GM15510 (cell line): Measurements from ENCODE around the gene OXNAD1.

Experiments used
- POLR2A ChIP-seq: IDR thresholded peaks from 3 replicates; pipeline ENCODE4 v1.6.1; 2011; ENCODE audit warnings: borderline replicate concordance; ENCODE audit not compliant: insufficient read length; ENCODE audit errors: extremely low read depth

The OXNAD1 gene

GRCh38 chr3:16240229-16241023 lies 24.6 kb upstream of the OXNAD1 start:
- TF ChIP-seq POLR2A = no peak

- no peak for TF ChIP-seq POLR2A
These were observed 23.8 kb upstream of the OXNAD1 start for GRCh38 chr3:16241225-16241624.

- TF ChIP-seq POLR2A = no peak
These were observed 22.8 kb upstream of the OXNAD1 start for GRCh38 chr3:16242177-16242576.

GRCh38 chr3:16243706-16244490 lies 21.1 kb upstream of the OXNAD1 start:
- TF ChIP-seq POLR2A = no peak

GRCh38 chr3:16245609-16246008 lies 19.4 kb upstream of the OXNAD1 start:
- TF ChIP-seq POLR2A = no peak

- TF ChIP-seq POLR2A = no peak
These were observed 17.5 kb upstream of the OXNAD1 start for GRCh38 chr3:16247282-16248061.

GRCh38 chr3:16248556-16248955 lies 16.5 kb upstream of the OXNAD1 start:
- TF ChIP-seq POLR2A = no peak

- TF ChIP-seq POLR2A = no peak
These were observed 15.7 kb upstream of the OXNAD1 start for GRCh38 chr3:16249336-16249735.

GRCh38 chr3:16249886-16250285 lies 15.1 kb upstream of the OXNAD1 start:
- TF ChIP-seq POLR2A = no peak

GRCh38 chr3:16251316-16252085 lies 13.5 kb upstream of the OXNAD1 start:
- no peak for TF ChIP-seq POLR2A

- no peak for TF ChIP-seq POLR2A
These were observed 12.6 kb upstream of the OXNAD1 start for GRCh38 chr3:16252243-16252978.

GRCh38 chr3:16252988-16253387 lies 12.0 kb upstream of the OXNAD1 start:
- TF ChIP-seq POLR2A = no peak

GRCh38 chr3:16253601-16254000 lies 11.4 kb upstream of the OXNAD1 start:
- no peak for TF ChIP-seq POLR2A

GRCh38 chr3:16254916-16255315 lies 10.1 kb upstream of the OXNAD1 start:
- no peak for TF ChIP-seq POLR2A
